ENCODE measurements around the gene CERS6. TPM values are rescaled to one million over a fixed set of nuclear protein-coding genes. Genes with fewer than 3 reads are reported as not detected.

Gene CERS6
- total and polyA plus RNA-seq, 4 donors: 4.3 to 10.6 (median 6.4) TPM

GRCh38 chr2:168679081-168679480 is 223.0 kb downstream of the CERS6 start:
- no peaks in the 10 kb centered on the region for H3K27me3 ChIP-seq (ENCODE audit: control insufficient read depth in 1 of 2, insufficient read depth in 2 of 2, low read length in 1 of 2)
- ATAC-seq (ENCODE audit: low FRiP score) (no peak), DNase-seq (no peak)
- H3K27ac ChIP-seq (ENCODE audit: low read depth in 1 of 2, low read length in 2 of 2): no peak overlapping the region
- no peaks in the 10 kb centered on the region for H3K36me3 ChIP-seq (ENCODE audit: control insufficient read depth in 1 of 2, insufficient read depth in 2 of 2, low read length in 1 of 2)
- intact Hi-C loops (cut with DNase I): no loop called here
- no peaks in the 10 kb centered on the region for H3K9me3 ChIP-seq (ENCODE audit: control insufficient read depth, low read length)
- 89 to 95% methylated on average over 4 of the region's 4 CpGs for WGBS, 2 donors
- no peak overlapping the region for H3K4me3 ChIP-seq (ENCODE audit: low read length in 2 of 2)
- H3K4me1 ChIP-seq (ENCODE audit: control insufficient read depth in 1 of 2, insufficient read depth in 2 of 2, low read length in 2 of 2): no peaks in the 10 kb centered on the region

GRCh38 chr2:168679741-168680310 is 223.8 kb downstream of the CERS6 start:
- no peak overlapping the region for H3K4me3 ChIP-seq (ENCODE audit: low read length in 2 of 2)
- H3K27me3 ChIP-seq (ENCODE audit: control insufficient read depth in 1 of 2, insufficient read depth in 2 of 2, low read length in 1 of 2): no peaks in the 10 kb centered on the region
- no peak for ATAC-seq (ENCODE audit: low FRiP score)
- intact Hi-C loops (cut with DNase I): no loop called here
- H3K36me3 ChIP-seq (ENCODE audit: control insufficient read depth in 1 of 2, insufficient read depth in 2 of 2, low read length in 1 of 2): no peaks in the 10 kb centered on the region
- DNase-seq: no peak
- no peak overlapping the region for H3K27ac ChIP-seq (ENCODE audit: low read depth in 1 of 2, low read length in 2 of 2)
- 67 to 75% methylated on average over 8 of the region's 8 CpGs for WGBS, 2 donors
- H3K9me3 ChIP-seq (ENCODE audit: control insufficient read depth, low read length): no peaks in the 10 kb centered on the region
- no peaks in the 10 kb centered on the region for H3K4me1 ChIP-seq (ENCODE audit: control insufficient read depth in 1 of 2, insufficient read depth in 2 of 2, low read length in 2 of 2)

GRCh38 chr2:168683996-168684395 is 227.9 kb downstream of the CERS6 start:
- 73 to 93% methylated on average over 1 of the region's 1 CpG for WGBS, 2 donors
- Histone ChIP-seq H3K27me3 (ENCODE audit: control insufficient read depth in 1 of 2, insufficient read depth in 2 of 2, low read length in 1 of 2) (no peaks in the 10 kb centered on the region), H3K9me3 (ENCODE audit: control insufficient read depth, low read length) (no peaks in the 10 kb centered on the region), H3K36me3 (ENCODE audit: control insufficient read depth in 1 of 2, insufficient read depth in 2 of 2, low read length in 1 of 2) (no peaks in the 10 kb centered on the region), H3K4me3 (ENCODE audit: low read length in 2 of 2) (no peak overlapping the region), H3K27ac (ENCODE audit: low read depth in 1 of 2, low read length in 2 of 2) (no peak overlapping the region), H3K4me1 (ENCODE audit: control insufficient read depth in 1 of 2, insufficient read depth in 2 of 2, low read length in 2 of 2) (no peaks in the 10 kb centered on the region)
- no peak for ATAC-seq (ENCODE audit: low FRiP score)
- intact Hi-C loops (cut with DNase I): no loop called here
- no peak for DNase-seq

- H3K36me3 ChIP-seq (ENCODE audit: control insufficient read depth in 1 of 2, insufficient read depth in 2 of 2, low read length in 1 of 2): no peaks in the 10 kb centered on the region
- H3K27me3 ChIP-seq (ENCODE audit: control insufficient read depth in 1 of 2, insufficient read depth in 2 of 2, low read length in 1 of 2): no peaks in the 10 kb centered on the region
- no peak for ATAC-seq (ENCODE audit: low FRiP score)
- DNase-seq: no peak
- H3K9me3 ChIP-seq (ENCODE audit: control insufficient read depth, low read length): no peaks in the 10 kb centered on the region
- 84 to 85% methylated on average over 3 of the region's 3 CpGs for WGBS, 2 donors
- no peak overlapping the region for H3K27ac ChIP-seq (ENCODE audit: low read depth in 1 of 2, low read length in 2 of 2)
- no peaks in the 10 kb centered on the region for H3K4me1 ChIP-seq (ENCODE audit: control insufficient read depth in 1 of 2, insufficient read depth in 2 of 2, low read length in 2 of 2)
- intact Hi-C loops (cut with DNase I): loop anchor here (5.0 kb wide), 1 partner anchor 338 kb away; no protein-coding TSS in a partner anchor
- H3K4me3 ChIP-seq (ENCODE audit: low read length in 2 of 2): no peak overlapping the region
Observed at GRCh38 chr2:168684921-168685599, 229.0 kb downstream of the CERS6 start.

GRCh38 chr2:168685600-168686451 is 229.8 kb downstream of the CERS6 start:
- intact Hi-C loops (cut with DNase I): loop anchor here (5.0 kb wide), 1 partner anchor 339 kb away; no protein-coding TSS in a partner anchor
- no peak for DNase-seq

GRCh38 chr2:168686452-168687191 is 230.6 kb downstream of the CERS6 start:
- 83 to 88% methylated on average over 4 of the region's 4 CpGs for WGBS, 2 donors
- no peak overlapping the region for H3K27ac ChIP-seq (ENCODE audit: low read depth in 1 of 2, low read length in 2 of 2)
- H3K9me3 ChIP-seq (ENCODE audit: control insufficient read depth, low read length): no peaks in the 10 kb centered on the region
- H3K27me3 ChIP-seq (ENCODE audit: control insufficient read depth in 1 of 2, insufficient read depth in 2 of 2, low read length in 1 of 2): no peaks in the 10 kb centered on the region
- no peak overlapping the region for H3K4me3 ChIP-seq (ENCODE audit: low read length in 2 of 2)
- no peak for DNase-seq
- intact Hi-C loops (cut with DNase I): loop anchor here (5.0 kb wide), 1 partner anchor 339 kb away; no protein-coding TSS in a partner anchor
- ATAC-seq (ENCODE audit: low FRiP score): no peak
- no peaks in the 10 kb centered on the region for H3K4me1 ChIP-seq (ENCODE audit: control insufficient read depth in 1 of 2, insufficient read depth in 2 of 2, low read length in 2 of 2)
- H3K36me3 ChIP-seq (ENCODE audit: control insufficient read depth in 1 of 2, insufficient read depth in 2 of 2, low read length in 1 of 2): no peaks in the 10 kb centered on the region

More at GRCh38 chr2:168685600-168686451, 229.8 kb downstream of the CERS6 start:
- no peaks in the 10 kb centered on the region for H3K27me3 ChIP-seq (ENCODE audit: control insufficient read depth in 1 of 2, insufficient read depth in 2 of 2, low read length in 1 of 2)
- no peaks in the 10 kb centered on the region for H3K4me1 ChIP-seq (ENCODE audit: control insufficient read depth in 1 of 2, insufficient read depth in 2 of 2, low read length in 2 of 2)
- WGBS, 2 donors: 91 to 92% methylated on average over 17 of the region's 17 CpGs
- no peaks in the 10 kb centered on the region for H3K36me3 ChIP-seq (ENCODE audit: control insufficient read depth in 1 of 2, insufficient read depth in 2 of 2, low read length in 1 of 2)
- ATAC-seq (ENCODE audit: low FRiP score): no peak
- H3K27ac ChIP-seq (ENCODE audit: low read depth in 1 of 2, low read length in 2 of 2): no peak overlapping the region
- no peak overlapping the region for H3K4me3 ChIP-seq (ENCODE audit: low read length in 2 of 2)
- no peaks in the 10 kb centered on the region for H3K9me3 ChIP-seq (ENCODE audit: control insufficient read depth, low read length)

- H3K4me1 ChIP-seq (ENCODE audit: control insufficient read depth in 1 of 2, insufficient read depth in 2 of 2, low read length in 2 of 2): no peaks in the 10 kb centered on the region
- ATAC-seq (ENCODE audit: low FRiP score) (no peak), DNase-seq (no peak)
- WGBS, 2 donors: 61 to 76% methylated on average over 3 of the region's 3 CpGs
- H3K36me3 ChIP-seq (ENCODE audit: control insufficient read depth in 1 of 2, insufficient read depth in 2 of 2, low read length in 1 of 2): no peaks in the 10 kb centered on the region
- H3K27ac ChIP-seq (ENCODE audit: low read depth in 1 of 2, low read length in 2 of 2): no peak overlapping the region
- intact Hi-C loops (cut with DNase I): loop anchor here (5.0 kb wide), 1 partner anchor 340 kb away; no protein-coding TSS in a partner anchor
- H3K4me3 ChIP-seq (ENCODE audit: low read length in 2 of 2): no peak overlapping the region
- no peaks in the 10 kb centered on the region for H3K9me3 ChIP-seq (ENCODE audit: control insufficient read depth, low read length)
- H3K27me3 ChIP-seq (ENCODE audit: control insufficient read depth in 1 of 2, insufficient read depth in 2 of 2, low read length in 1 of 2): no peaks in the 10 kb centered on the region
Observed at GRCh38 chr2:168687314-168687713, 231.2 kb downstream of the CERS6 start.

- no peak overlapping the region for H3K4me3 ChIP-seq (ENCODE audit: low read length in 2 of 2)
- no peaks in the 10 kb centered on the region for H3K36me3 ChIP-seq (ENCODE audit: control insufficient read depth in 1 of 2, insufficient read depth in 2 of 2, low read length in 1 of 2)
- ATAC-seq (ENCODE audit: low FRiP score): no peak
- no peak overlapping the region for H3K27ac ChIP-seq (ENCODE audit: low read depth in 1 of 2, low read length in 2 of 2)
- DNase-seq: no peak
- H3K9me3 ChIP-seq (ENCODE audit: control insufficient read depth, low read length): no peaks in the 10 kb centered on the region
- 79 to 92% methylated on average over 1 of the region's 1 CpG for WGBS, 2 donors
- no peaks in the 10 kb centered on the region for H3K4me1 ChIP-seq (ENCODE audit: control insufficient read depth in 1 of 2, insufficient read depth in 2 of 2, low read length in 2 of 2)
- intact Hi-C loops (cut with DNase I): no loop called here
- peaks cover 0 to 1% of the 10 kb centered on the region in 2 donors for H3K27me3 ChIP-seq (ENCODE audit: control insufficient read depth in 1 of 2, insufficient read depth in 2 of 2, low read length in 1 of 2)
Observed at GRCh38 chr2:168690381-168690885, 234.4 kb downstream of the CERS6 start.
